K562 (cell line): Measurements from ENCODE around the gene DGLUCY. TPM values are rescaled to one million over a fixed set of nuclear protein-coding genes. Genes with fewer than 3 reads are reported as not detected.

Source experiments
- AFF1 ChIP-seq, 2 experiments: fragments of 450-650 bp; IDR thresholded peaks; 2 replicates each; pipeline ENCODE4 v1.6.1; 2018; ENCODE audit warnings: mild to moderate bottlenecking in 2 of 2, low read depth in 1 of 2; ENCODE audit not compliant: partially characterized antibody in 2 of 2
- C11orf30 ChIP-seq: fragments of 450-650 bp; IDR thresholded peaks from 2 replicates; pipeline ENCODE4 v1.6.1; 2016; ENCODE audit warnings: low read depth, mild to moderate bottlenecking
- EGR1 ChIP-seq: fragments of 450-650 bp; conservative IDR thresholded peaks from 2 replicates; pipeline ENCODE4 v1.6.1; 2017; ENCODE audit warnings: mild to moderate bottlenecking
- EHMT2 ChIP-seq: fragments of 450-650 bp; IDR thresholded peaks from 2 replicates; pipeline ENCODE4 v1.6.1; 2018; ENCODE audit warnings: antibody characterized with exemption
- GTF3C2 ChIP-seq: IDR thresholded peaks from 3 replicates; pipeline ENCODE4 v1.6.1; 2011; ENCODE audit warnings: borderline replicate concordance, mild to moderate bottlenecking, moderate library complexity; ENCODE audit not compliant: insufficient read length; ENCODE audit errors: extremely low read depth
- PHF8 ChIP-seq: fragments of 200-600 bp; sonication (generic); IDR thresholded peaks from 2 replicates; pipeline ENCODE4 v1.6.1; 2012; ENCODE audit warnings: mixed run types, mild to moderate bottlenecking, inconsistent platforms, low read length, moderate library complexity, borderline replicate concordance
- RFX5 ChIP-seq: IDR thresholded peaks from 2 replicates; pipeline ENCODE4 v1.6.1; 2011; ENCODE audit warnings: low read depth, mild to moderate bottlenecking, improper control_type of control experiment, low read length
- SAP30 ChIP-seq: fragments of 200-600 bp; sonication (generic); IDR thresholded peaks from 2 replicates; pipeline ENCODE4 v1.6.1; 2012; ENCODE audit warnings: borderline replicate concordance, low read depth, mild to moderate bottlenecking, moderate library complexity, low read length, control low read depth, inconsistent platforms; ENCODE audit not compliant: insufficient read depth, poor library complexity, severe bottlenecking
- ZNF12 ChIP-seq: sonication (generic); formaldehyde crosslinking; IDR thresholded peaks from 2 replicates; pipeline ENCODE4 v1.4.0; 2020; ENCODE audit warnings: mild to moderate bottlenecking, missing genetic modification reagents
- ZNF217 ChIP-seq: sonication (generic); formaldehyde crosslinking; IDR thresholded peaks from 2 replicates; pipeline ENCODE4 v1.8.0; 2022; ENCODE audit warnings: mild to moderate bottlenecking, missing genetic modification reagents
- ZNF79 ChIP-seq: fragments of 250-450 bp; sonication (Bioruptor Pico); IDR thresholded peaks from 2 replicates; pipeline ENCODE4 v1.4.0; 2020; ENCODE audit warnings: low read depth, mild to moderate bottlenecking, moderate library complexity
- polyA plus RNA-seq, 8 experiments: library from polyadenylated mRNA; depleted of rRNA in 4 of 8; stranded (reverse) in 5 of 8; unstranded in 3 of 8; fragments of >200 nt; fragmentation: Nextera tagmentation in 2 of 8; fragmentation: Illumina TruSeq in 1 of 8; extraction: Ambion mirVana in 2 of 8; extraction: Trizol in 1 of 8; gene quantifications; 2 replicates each; pipeline versions ENCODE4 v1.2.1 to v1.2.3, GENCODE V29; 2011 to 2014; ENCODE audit warnings: inconsistent platforms in 1 of 8, missing spikeins in 1 of 8
- total RNA-seq, 7 experiments: library from RNA; depleted of rRNA in 6 of 7; stranded (reverse); fragments of >200 nt in 6 of 7; fragmentation: Illumina TruSeq in 2 of 7; extraction: Trizol in 2 of 7; gene quantifications; 2 replicates each; pipeline versions ENCODE4 v1.2.1 to v1.2.3, GENCODE V29; 2011 to 2021; ENCODE audit warnings: low replicate concordance in 1 of 7

Gene DGLUCY
- total and polyA plus RNA-seq, 9 of the 15 experiments (the other 6 are each of a cell fraction or from before 2014, with no cell fraction given) = 9.9 to 28.4 (median 21.0) TPM

- no peak for TF ChIP-seq GTF3C2
- TF ChIP-seq AFF1 (IDR thresholded peaks at IDR 0.05; ENCODE audit: low read depth in 1 of 2, partially characterized antibody in 2 of 2) = peak in 1 of 2 experiments; percentile 87
- TF ChIP-seq EGR1 = no peak
- no peak for TF ChIP-seq EHMT2
- TF ChIP-seq RFX5 = no peak
- TF ChIP-seq ZNF217 = no peak
- TF ChIP-seq SAP30 = peak; percentile 35
- peak; percentile 62; the same call in 1 of the 2 replicates for TF ChIP-seq PHF8
- peak; percentile 42; the same call in 1 of the 2 replicates for TF ChIP-seq C11orf30
- no peak for TF ChIP-seq ZNF79
- no peak for TF ChIP-seq ZNF12
Measured at GRCh38 chr14:91114079-91115065, 499 bp downstream of the DGLUCY start (continued).
